Measurements from ENCODE around the gene CKAP4.

GRCh38 chr12:106214571-106214970 lies 33.2 kb downstream of the CKAP4 start:
- TF ChIP-seq BRD9 (IDR thresholded peaks at IDR 0.05; ENCODE audit: low read depth, partially characterized antibody) (no peak), ZNF140 (CRISPR knock-in tag; IDR thresholded peaks at IDR 0.05) (no peak), PHF21A (IDR thresholded peaks at IDR 0.05; ENCODE audit: borderline replicate concordance, low read depth) (no peak), HNRNPUL1 (IDR thresholded peaks at IDR 0.05; ENCODE audit: low read length) (no peak), LEF1 (IDR thresholded peaks at IDR 0.05) (no peak), USF2 (CRISPR knock-in tag; IDR thresholded peaks at IDR 0.05) (no peak), ZNF274 (IDR thresholded peaks at IDR 0.05; ENCODE audit: borderline replicate concordance, low read depth, low read length) (no peak), NONO (IDR thresholded peaks at IDR 0.05; ENCODE audit: low read depth in 2 of 2, low read length in 1 of 2) (no peak), PRPF4 (IDR thresholded peaks at IDR 0.05; ENCODE audit: insufficient read depth, low read depth, low read length, poor library complexity, severe bottlenecking) (no peak), CTCF (IDR thresholded peaks at IDR 0.05 in 2 of 3, conservative IDR thresholded peaks at IDR 0.05 in 1 of 3; ENCODE audit: insufficient read depth in 2 of 3, low read depth in 1 of 3, low read length in 3 of 3) (no peak), KLF16 (IDR thresholded peaks at IDR 0.05) (no peak), ARID4B (CRISPR knock-in tag; IDR thresholded peaks at IDR 0.05) (no peak)

All from K562 (cell line).